HCT116 (cell line): Measurements from ENCODE around the gene MOB3B. TPM values are rescaled to one million over a fixed set of nuclear protein-coding genes. Genes with fewer than 3 reads are reported as not detected.

Experiments used
- ATAC-seq: fragments of 200-7000 bp; cut with Tn5 transposase; 2 replicates; pipeline ENCODE4 v1.9.1; 2020; ENCODE audit warnings: mild to moderate bottlenecking, moderate library complexity
- BruUV-seq: library from RNA; stranded (reverse); fragments of 400-500 nt; replicated peaks from 2 replicates; lab custom pipeline; 2021; lab: Mats Ljungman, UMichigan
- CTCF ChIA-PET: fragments of 300-600 bp; sonication (Branson Sonifier 250); formaldehyde crosslinking; loops from one replicate; lab custom pipeline; 2021; ENCODE audit warnings: antibody characterized with exemption; lab: Charles Lee
- POLR2A ChIA-PET: fragments of 300-600, 350-600 bp; sonication (Branson Sonifier 250); formaldehyde crosslinking; loops from one replicate; lab custom pipeline; 2021; ENCODE audit warnings: antibody characterized with exemption; lab: Charles Lee
- RAD21 ChIA-PET, 2 experiments: fragments of 300-600 bp; sonication (Branson Sonifier 250); formaldehyde crosslinking; loops; one replicate each; lab custom pipeline; 2023; ENCODE audit warnings: low total read pairs in 2 of 2; ENCODE audit not compliant: uncharacterized antibody in 2 of 2, unreplicated experiment in 2 of 2, low non-redundant PET in 1 of 2; lab: Charles Lee
- DNase-seq: peaks from one replicate; pipeline ENCODE4 v3.0.0-alpha.2; 2010; ENCODE audit warnings: low read depth, low spot score
- H2AFZ ChIP-seq: fragments of 200-600 bp; shearing (Covaris generic), sonication (generic); 2 replicates; pipeline ENCODE4 v1.6.1; 2017; ENCODE audit warnings: low read depth, mixed run types, mixed read lengths, antibody characterized with exemption, low read length; ENCODE audit not compliant: poor library complexity, severe bottlenecking
- H3K27ac ChIP-seq: 2 replicates; pipeline ENCODE4 v1.5.1; 2012; ENCODE audit warnings: low read depth, low read length
- H3K27me3 ChIP-seq: fragments of 200-600 bp; sonication (generic); 2 replicates; pipeline ENCODE4 v1.6.1; 2016; ENCODE audit warnings: mixed run types, low read length, mixed read lengths; ENCODE audit not compliant: insufficient read depth
- H3K36me3 ChIP-seq, 2 experiments: fragments of 200-500 bp in 1 of 2; fragments of 200-600 bp in 1 of 2; sonication (Bioruptor generic) in 1 of 2; sonication (generic) in 1 of 2; 2 replicates each; pipeline versions ENCODE4 v1.5.1 to v1.6.1; 2014 to 2016; ENCODE audit warnings: low read length in 2 of 2, inconsistent platforms in 1 of 2, mixed read lengths in 1 of 2, mixed run types in 1 of 2; ENCODE audit not compliant: insufficient read depth in 2 of 2, control insufficient read depth in 1 of 2
- H3K4me1 ChIP-seq, 2 experiments: fragments of 200-600 bp in 1 of 2; sonication (generic) in 1 of 2; 2 replicates each; pipeline versions ENCODE4 v1.5.1 to v1.6.1; 2012 to 2017; ENCODE audit warnings: low read length in 2 of 2, inconsistent platforms in 1 of 2, mild to moderate bottlenecking in 1 of 2, mixed read lengths in 1 of 2, mixed run types in 1 of 2, moderate library complexity in 1 of 2; ENCODE audit not compliant: insufficient read depth in 2 of 2, control insufficient read depth in 1 of 2
- H3K4me2 ChIP-seq: fragments of 200-600 bp; sonication (generic); 2 replicates; pipeline ENCODE4 v1.6.1; 2017; ENCODE audit warnings: mixed run types, low read length, mixed read lengths
- H3K4me3 ChIP-seq, 2 experiments: fragments of 200-600 bp in 1 of 2; sonication (generic) in 1 of 2; replicated peaks in 1 of 2; 2 replicates each; pipeline ENCODE4 v1.5.1; 2011 to 2016; ENCODE audit warnings: low read length in 2 of 2, control low read depth in 1 of 2, low read depth in 1 of 2, mild to moderate bottlenecking in 1 of 2, mixed read lengths in 1 of 2, mixed run types in 1 of 2
- H3K79me2 ChIP-seq: fragments of 200-600 bp; sonication (generic); 2 replicates; pipeline ENCODE4 v1.6.1; 2017; ENCODE audit warnings: mild to moderate bottlenecking, mixed run types, low read length, moderate library complexity, mixed read lengths; ENCODE audit not compliant: insufficient read depth
- H3K9ac ChIP-seq: fragments of 200-600 bp; sonication (generic); 2 replicates; pipeline ENCODE4 v1.6.1; 2016; ENCODE audit warnings: low read length, mixed read lengths
- H3K9me2 ChIP-seq: fragments of 200-600 bp; sonication (generic), shearing (Covaris generic); 2 replicates; pipeline ENCODE4 v1.6.1; 2017; ENCODE audit warnings: mixed run types, mild to moderate bottlenecking, moderate library complexity; ENCODE audit not compliant: insufficient read depth
- H3K9me3 ChIP-seq, 2 experiments: fragments of 200-500 bp in 1 of 2; fragments of 200-600 bp in 1 of 2; sonication (Bioruptor generic) in 1 of 2; sonication (generic) in 1 of 2; 2 replicates each; pipeline ENCODE4 v1.6.1; 2014 to 2017; ENCODE audit warnings: low read length in 2 of 2, mixed read lengths in 2 of 2, inconsistent platforms in 1 of 2, low read depth in 1 of 2, mild to moderate bottlenecking in 1 of 2, mixed run types in 1 of 2, moderate library complexity in 1 of 2; ENCODE audit not compliant: control insufficient read depth in 1 of 2, insufficient read depth in 1 of 2
- H4K20me1 ChIP-seq: fragments of 200-600 bp; sonication (generic), shearing (Covaris generic); 2 replicates; pipeline ENCODE4 v1.6.1; 2017; ENCODE audit warnings: mixed run types, mild to moderate bottlenecking, moderate library complexity; ENCODE audit not compliant: insufficient read depth
- ATF3 ChIP-seq: IDR thresholded peaks from 2 replicates; pipeline ENCODE4 v1.6.1; 2012
- CBX3 ChIP-seq: IDR thresholded peaks from 2 replicates; pipeline ENCODE4 v1.6.1; 2012; ENCODE audit warnings: low read depth
- CEBPB ChIP-seq: IDR thresholded peaks from 2 replicates; pipeline ENCODE4 v1.6.1; 2012; ENCODE audit warnings: low read depth
- EGR1 ChIP-seq: IDR thresholded peaks from 2 replicates; pipeline ENCODE4 v1.6.1; 2012; ENCODE audit warnings: low read depth
- ELF1 ChIP-seq: IDR thresholded peaks from 2 replicates; pipeline ENCODE4 v1.6.1; 2012; ENCODE audit warnings: low read depth, borderline replicate concordance
- EZH2 ChIP-seq: fragments of 200-600 bp; sonication (generic); IDR thresholded peaks from 2 replicates; pipeline ENCODE4 v1.6.1; 2017; ENCODE audit warnings: antibody characterized with exemption, mixed run types
- EZH2phosphoT487 ChIP-seq: fragments of 200-600 bp; IDR thresholded peaks from 2 replicates; pipeline ENCODE4 v1.6.1; 2018; ENCODE audit warnings: antibody characterized with exemption, borderline replicate concordance
- JUND ChIP-seq: IDR thresholded peaks from 2 replicates; pipeline ENCODE4 v1.6.1; 2012
- MAX ChIP-seq: IDR thresholded peaks from 2 replicates; pipeline ENCODE4 v1.6.1; 2012
- POLR2A ChIP-seq: IDR thresholded peaks from 2 replicates; pipeline ENCODE4 v1.7.0; 2011; ENCODE audit warnings: borderline replicate concordance; ENCODE audit not compliant: insufficient read depth, insufficient read length; ENCODE audit errors: extremely low read depth
- POLR2AphosphoS5 ChIP-seq: IDR thresholded peaks from 2 replicates; pipeline ENCODE4 v1.6.1; 2011; ENCODE audit warnings: mild to moderate bottlenecking, low read depth, low read length, moderate library complexity
- RAD21 ChIP-seq: IDR thresholded peaks from 2 replicates; pipeline ENCODE4 v1.6.1; 2012; ENCODE audit warnings: low read depth, mild to moderate bottlenecking
- SIN3A ChIP-seq: IDR thresholded peaks from 2 replicates; pipeline ENCODE4 v1.6.1; 2012; ENCODE audit warnings: low read depth
- SP1 ChIP-seq: IDR thresholded peaks from 2 replicates; pipeline ENCODE4 v1.6.1; 2012; ENCODE audit warnings: low read depth
- TCF7L2 ChIP-seq: IDR thresholded peaks from 2 replicates; pipeline ENCODE4 v1.7.0; 2011; ENCODE audit warnings: borderline replicate concordance, inconsistent platforms; ENCODE audit not compliant: insufficient read depth, insufficient read length; ENCODE audit errors: extremely low read depth
- YY1 ChIP-seq: IDR thresholded peaks from 2 replicates; pipeline ENCODE4 v1.6.1; 2011; ENCODE audit warnings: low read length, low read depth, moderate library complexity, mild to moderate bottlenecking; ENCODE audit not compliant: insufficient replicate concordance; ENCODE audit errors: extremely low read depth
- ZBTB33 ChIP-seq: IDR thresholded peaks from 2 replicates; pipeline ENCODE4 v1.6.1; 2011; ENCODE audit warnings: mild to moderate bottlenecking, low read length, moderate library complexity; ENCODE audit not compliant: insufficient replicate concordance; ENCODE audit errors: extremely low read depth
- ZFX ChIP-seq: fragments of 450-650 bp; IDR thresholded peaks from 2 replicates; pipeline ENCODE4 v1.6.1; 2017
- ZNF274 ChIP-seq: fragments of 200-500 bp; sonication (Bioruptor generic); IDR thresholded peaks from 2 replicates; pipeline ENCODE4 v1.6.1; 2014; ENCODE audit warnings: mild to moderate bottlenecking, low read depth, low read length, inconsistent platforms
- intact Hi-C: fragments of 100-400 bp; cut with micrococcal nuclease; formaldehyde crosslinking; loops from 2 replicates; pipeline ENCODE4 v1.10.0; 2022
- total RNA-seq: library from RNA; stranded (reverse); gene quantifications from one replicate; pipeline ENCODE4 v1.2.1, GENCODE V29; 2021; ENCODE audit not compliant: unreplicated experiment

Gene MOB3B
- total RNA-seq, 1 experiment from 2014 or later = 1.2 TPM

- H4K20me1 ChIP-seq = no peaks in the 10 kb centered on the region
- RAD21 ChIA-PET = no interaction called here
- DNase-seq (no peak), ATAC-seq (no peak)
- CTCF ChIA-PET = no interaction called here
- H3K27ac ChIP-seq = no peak overlapping the region
- TF ChIP-seq YY1 (no peak), ZNF274 (no peak), EGR1 (no peak), ATF3 (no peak), RAD21 (no peak), POLR2A (no peak), JUND (no peak), ELF1 (no peak), SP1 (no peak), SIN3A (no peak), POLR2AphosphoS5 (no peak), ZFX (no peak), CEBPB (no peak)
- no peaks in the 10 kb centered on the region for H3K9me2 ChIP-seq
- H3K36me3 ChIP-seq = no peaks in the 10 kb centered on the region
- POLR2A ChIA-PET = no interaction called here
- no peak overlapping the region for H3K4me2 ChIP-seq
- H3K79me2 ChIP-seq = no peaks in the 10 kb centered on the region
- H3K4me1 ChIP-seq = no peaks in the 10 kb centered on the region
- intact Hi-C loops = no loop called here
- no peaks in the 10 kb centered on the region for H3K9me3 ChIP-seq
- H3K9ac ChIP-seq = no peak overlapping the region
- no peak overlapping the region for H3K4me3 ChIP-seq
- BruUV-seq = no TSS peak
- H3K27me3 ChIP-seq = no peaks in the 10 kb centered on the region
- no peak overlapping the region for H2AFZ ChIP-seq
Measured at GRCh38 chr9:27482709-27483108, 46.9 kb downstream of the MOB3B start.

- Histone ChIP-seq H3K4me2 (no peak overlapping the region), H3K9ac (no peak overlapping the region), H3K4me3 (no peak overlapping the region), H3K36me3 (no peaks in the 10 kb centered on the region), H4K20me1 (no peaks in the 10 kb centered on the region), H3K27ac (no peak overlapping the region), H3K27me3 (no peaks in the 10 kb centered on the region), H3K9me2 (no peaks in the 10 kb centered on the region), H3K4me1 (no peaks in the 10 kb centered on the region), H2AFZ (no peak overlapping the region), H3K9me3 (no peaks in the 10 kb centered on the region), H3K79me2 (no peaks in the 10 kb centered on the region)
- RAD21 ChIA-PET = no interaction called here
- ATAC-seq (no peak), DNase-seq (no peak)
- intact Hi-C loops = no loop called here
- no TSS peak for BruUV-seq
- CTCF ChIA-PET = no interaction called here
- TF ChIP-seq ZNF274 (no peak), ZBTB33 (no peak), SP1 (no peak), POLR2A (no peak), CBX3 (no peak), CEBPB (no peak), EZH2phosphoT487 (no peak), MAX (no peak), TCF7L2 (no peak), EZH2 (no peak)
- POLR2A ChIA-PET = no interaction called here
Measured at GRCh38 chr9:27478322-27478721, 51.3 kb downstream of the MOB3B start.
